GM23338 (cell line): ENCODE results near the gene HAT1.

ENCODE experiments used
- CTCF ChIP-seq, 2 experiments: fragments of 200-600 bp in 1 of 2; sonication (generic) in 1 of 2; conservative IDR thresholded peaks; 2 replicates each; pipeline versions ENCODE4 v1.5.1 to v1.6.1; 2016 to 2017; ENCODE audit warnings: antibody characterized with exemption in 2 of 2, low read depth in 2 of 2, mild to moderate bottlenecking in 2 of 2, moderate library complexity in 1 of 2
- JUNB ChIP-seq: IDR thresholded peaks from one replicate; pipeline ENCODE4 v1.6.1; 2016; ENCODE audit warnings: antibody characterized with exemption; ENCODE audit not compliant: unreplicated experiment
- POLR2AphosphoS5 ChIP-seq: IDR thresholded peaks from 2 replicates; pipeline ENCODE4 v1.6.1; 2016; ENCODE audit warnings: antibody characterized with exemption, low read depth
- STAT1 ChIP-seq: IDR thresholded peaks from one replicate; pipeline ENCODE4 v1.6.1; 2016; ENCODE audit warnings: antibody characterized with exemption; ENCODE audit not compliant: unreplicated experiment

GRCh38 chr2:171874517-171874916, 47.7 kb upstream of the HAT1 start:
- TF ChIP-seq CTCF (conservative IDR thresholded peaks at IDR 0.05; ENCODE audit: low read depth in 2 of 2) (no peak), STAT1 (no peak), JUNB (no peak), POLR2AphosphoS5 (no peak)
